ENCODE measurements around the gene LRMDA. TPM values are rescaled to one million over a fixed set of nuclear protein-coding genes. Genes with fewer than 3 reads are reported as not detected.

LRMDA gene
- total RNA-seq, 4 donors from 2014 or later = 7.3 to 20.1 (median 8.4) TPM

- Histone ChIP-seq H3K4me3 (no peak overlapping the region), H3K4me1 (no peaks in the 10 kb centered on the region), H3K27ac (no peak overlapping the region), H3K36me3 (no peaks in the 10 kb centered on the region), H3K9me3 (no peaks in the 10 kb centered on the region), H3K27me3 (no peaks in the 10 kb centered on the region)
- 97 to 98% methylated on average over 5 of the region's 5 CpGs for WGBS, 2 donors (ENCODE audit: low coverage in 1 of 2)
- ATAC-seq = no peak
- TF ChIP-seq CTCF (IDR thresholded peaks at IDR 0.05) = no peak
- no peak for TF ChIP-seq POLR2A (IDR thresholded peaks at IDR 0.05)
- TF ChIP-seq POLR2AphosphoS5 (IDR thresholded peaks at IDR 0.05) = no peak
- TF ChIP-seq EP300 (IDR thresholded peaks at IDR 0.05) = no peak
Measured at GRCh38 chr10:75736151-75736640, 304.8 kb downstream of the LRMDA start.

GRCh38 chr10:75736889-75737579, 305.6 kb downstream of the LRMDA start:
- no peak for TF ChIP-seq POLR2AphosphoS5 (IDR thresholded peaks at IDR 0.05)
- TF ChIP-seq CTCF (IDR thresholded peaks at IDR 0.05) = no peak
- TF ChIP-seq POLR2A (IDR thresholded peaks at IDR 0.05) = no peak
- no peak for TF ChIP-seq EP300 (IDR thresholded peaks at IDR 0.05)
- ATAC-seq = no peak
- no peak overlapping the region for H3K4me3 ChIP-seq
- no peaks in the 10 kb centered on the region for H3K27me3 ChIP-seq
- no peaks in the 10 kb centered on the region for H3K9me3 ChIP-seq
- no peaks in the 10 kb centered on the region for H3K36me3 ChIP-seq
- 93 to 95% methylated on average over 9 to 11 of the region's 15 CpGs for WGBS, 2 donors (ENCODE audit: low coverage in 1 of 2)
- no peak overlapping the region for H3K27ac ChIP-seq
- H3K4me1 ChIP-seq = no peaks in the 10 kb centered on the region

- Histone ChIP-seq H3K27ac (no peak overlapping the region), H3K9me3 (no peaks in the 10 kb centered on the region), H3K27me3 (no peaks in the 10 kb centered on the region), H3K4me1 (peaks cover 0 to under 1% (median 0%) of the 10 kb centered on the region in 3 donors), H3K4me3 (no peak overlapping the region), H3K36me3 (no peaks in the 10 kb centered on the region)
- ATAC-seq = no peak
- 85 to 87% methylated on average over 3 of the region's 3 CpGs for WGBS, 2 donors (ENCODE audit: low coverage in 1 of 2)
- TF ChIP-seq POLR2AphosphoS5 (IDR thresholded peaks at IDR 0.05) (no peak), POLR2A (IDR thresholded peaks at IDR 0.05) (no peak), EP300 (IDR thresholded peaks at IDR 0.05) (no peak), CTCF (IDR thresholded peaks at IDR 0.05) (no peak)
Measured at GRCh38 chr10:75737580-75737949, 306.1 kb downstream of the LRMDA start.

- 94 to 98% methylated on average over 5 to 8 of the region's 9 CpGs for WGBS, 2 donors (ENCODE audit: low coverage in 1 of 2)
Measured at GRCh38 chr10:75738924-75739323, 307.5 kb downstream of the LRMDA start.

More at GRCh38 chr10:75738924-75739323, 307.5 kb downstream of the LRMDA start:
- no peak overlapping the region for H3K27ac ChIP-seq
- no peaks in the 10 kb centered on the region for H3K9me3 ChIP-seq
- TF ChIP-seq CTCF (IDR thresholded peaks at IDR 0.05) = no peak
- TF ChIP-seq POLR2A (IDR thresholded peaks at IDR 0.05) = no peak
- no peak for TF ChIP-seq EP300 (IDR thresholded peaks at IDR 0.05)
- TF ChIP-seq POLR2AphosphoS5 (IDR thresholded peaks at IDR 0.05) = no peak
- no peak overlapping the region for H3K4me3 ChIP-seq
- ATAC-seq = no peak
- no peaks in the 10 kb centered on the region for H3K36me3 ChIP-seq
- H3K4me1 ChIP-seq = peaks cover 0 to 13% (median 0%) of the 10 kb centered on the region in 3 donors
- no peaks in the 10 kb centered on the region for H3K27me3 ChIP-seq
